ENCODE results near the gene PTGES2. TPM values are rescaled to one million over a fixed set of nuclear protein-coding genes. Genes with fewer than 3 reads are reported as not detected.

Gene PTGES2
- total RNA-seq, 1 donor from 2014 or later: 101 TPM

- TF ChIP-seq POLR2A (IDR thresholded peaks at IDR 0.05) (no peak), CTCF (IDR thresholded peaks at IDR 0.05) (no peak), POLR2AphosphoS5 (IDR thresholded peaks at IDR 0.05; ENCODE audit: insufficient read depth in 1 of 2, low read depth in 1 of 2) (no peak)
- no peaks in the 10 kb centered on the region for H3K27me3 ChIP-seq
- H3K36me3 ChIP-seq: peaks cover 0 to 70% of the 10 kb centered on the region in 2 donors
- no peaks in the 10 kb centered on the region for H3K4me1 ChIP-seq
- no peak overlapping the region for H3K27ac ChIP-seq
- no peak for DNase-seq (ENCODE audit: extremely low spot score in 2 of 2)
- no peaks in the 10 kb centered on the region for H3K9me3 ChIP-seq
- H3K4me3 ChIP-seq: no peak overlapping the region
- intact Hi-C loops (cut with DNase I): no loop called here
Measured at GRCh38 chr9:128169492-128169891, 42.0 kb upstream of the PTGES2 start.

GRCh38 chr9:128168731-128169308, 41.3 kb upstream of the PTGES2 start:
- no peak for DNase-seq (ENCODE audit: extremely low spot score in 2 of 2)
- Histone ChIP-seq H3K4me3 (no peak overlapping the region), H3K4me1 (no peaks in the 10 kb centered on the region), H3K27ac (no peak overlapping the region), H3K9me3 (no peaks in the 10 kb centered on the region), H3K27me3 (no peaks in the 10 kb centered on the region), H3K36me3 (peaks cover 0 to 72% of the 10 kb centered on the region in 2 donors)
- TF ChIP-seq POLR2AphosphoS5 (IDR thresholded peaks at IDR 0.05; ENCODE audit: insufficient read depth in 1 of 2, low read depth in 1 of 2): no peak
- no peak for TF ChIP-seq CTCF (IDR thresholded peaks at IDR 0.05)
- TF ChIP-seq POLR2A (IDR thresholded peaks at IDR 0.05): no peak
- intact Hi-C loops (cut with DNase I): no loop called here

- no peak for TF ChIP-seq POLR2AphosphoS5 (IDR thresholded peaks at IDR 0.05; ENCODE audit: insufficient read depth in 1 of 2, low read depth in 1 of 2)
- no peak for TF ChIP-seq CTCF (IDR thresholded peaks at IDR 0.05)
- no peak for TF ChIP-seq POLR2A (IDR thresholded peaks at IDR 0.05)
- no peak for DNase-seq (ENCODE audit: extremely low spot score in 2 of 2)
- Histone ChIP-seq H3K4me1 (peaks cover 2% of the 10 kb centered on the region), H3K27me3 (no peaks in the 10 kb centered on the region), H3K27ac (no peak overlapping the region), H3K36me3 (peaks cover 0 to 85% of the 10 kb centered on the region in 2 donors), H3K9me3 (no peaks in the 10 kb centered on the region), H3K4me3 (no peak overlapping the region)
- intact Hi-C loops (cut with DNase I): no loop called here
Measured at GRCh38 chr9:128167209-128167608, 39.7 kb upstream of the PTGES2 start.

GRCh38 chr9:128166169-128166568, 38.6 kb upstream of the PTGES2 start:
- TF ChIP-seq POLR2AphosphoS5 (IDR thresholded peaks at IDR 0.05; ENCODE audit: insufficient read depth in 1 of 2, low read depth in 1 of 2) (no peak), CTCF (IDR thresholded peaks at IDR 0.05) (no peak), POLR2A (IDR thresholded peaks at IDR 0.05) (no peak)
- Histone ChIP-seq H3K4me1 (peaks cover 13% of the 10 kb centered on the region), H3K4me3 (no peak overlapping the region), H3K9me3 (no peaks in the 10 kb centered on the region), H3K27me3 (no peaks in the 10 kb centered on the region), H3K27ac (no peak overlapping the region), H3K36me3 (peaks cover 0 to 85% of the 10 kb centered on the region in 2 donors)
- intact Hi-C loops (cut with DNase I): no loop called here
- no peak for DNase-seq (ENCODE audit: extremely low spot score in 2 of 2)

- no peak for TF ChIP-seq POLR2AphosphoS5 (IDR thresholded peaks at IDR 0.05; ENCODE audit: insufficient read depth in 1 of 2, low read depth in 1 of 2)
- TF ChIP-seq POLR2A (IDR thresholded peaks at IDR 0.05): no peak
- no peak for TF ChIP-seq CTCF (IDR thresholded peaks at IDR 0.05)
- Histone ChIP-seq H3K36me3 (peaks cover 0 to 69% of the 10 kb centered on the region in 2 donors), H3K27ac (no peak overlapping the region), H3K4me1 (peaks cover 24% of the 10 kb centered on the region), H3K27me3 (no peaks in the 10 kb centered on the region), H3K9me3 (no peaks in the 10 kb centered on the region), H3K4me3 (no peak overlapping the region)
- peak in 1 of 2 donors; percentile 81 for DNase-seq (ENCODE audit: extremely low spot score in 2 of 2)
- intact Hi-C loops (cut with DNase I): no loop called here
Measured at GRCh38 chr9:128164307-128164885, 36.9 kb upstream of the PTGES2 start.

Measured in vagina (tissue), 2 donors.